ENCODE data around the gene SMYD5.

- TF ChIP-seq EZH2 (IDR thresholded peaks at IDR 0.05; ENCODE audit: insufficient read depth, poor library complexity, severe bottlenecking) (no peak), EZH2phosphoT487 (IDR thresholded peaks at IDR 0.05; ENCODE audit: insufficient read depth, low read depth) (no peak)
Measured at GRCh38 chr2:73254343-73255006, 40.4 kb downstream of the SMYD5 start.
